H1 (cell line): ENCODE measurements around the gene BBS9. TPM values are rescaled to one million over a fixed set of nuclear protein-coding genes. Genes with fewer than 3 reads are reported as not detected.

Experiments
- CTCF ChIA-PET: fragments of 300-600 bp; sonication (Branson Sonifier 250); formaldehyde crosslinking; loops from one replicate; lab custom pipeline; 2021; ENCODE audit not compliant: partially characterized antibody; lab: Charles Lee
- POLR2A ChIA-PET: fragments of 300-600 bp; sonication (Branson Sonifier 250); formaldehyde crosslinking; loops from one replicate; lab custom pipeline; 2021; ENCODE audit warnings: inconsistent platforms; ENCODE audit not compliant: partially characterized antibody; lab: Charles Lee
- DNase-seq, 2 experiments: peaks; one replicate each; pipeline versions ENCODE4 v3.0.0 to v3.0.0-alpha.2; 2010 to 2022; ENCODE audit warnings: low spot score in 2 of 2, low read depth in 1 of 2, mixed read lengths in 1 of 2
- FAIRE-seq: peaks from 2 replicates; lab custom pipeline; 2011; peaks lifted over from hg19 to GRCh38; lab: Jason Lieb, UNC
- H2AFZ ChIP-seq: 2 replicates; pipeline ENCODE4 v1.8.1; 2012; ENCODE audit warnings: low read length, inconsistent platforms
- H2AK5ac ChIP-seq: 2 replicates; pipeline ENCODE4 v1.6.1; 2013; ENCODE audit warnings: low read depth, low read length
- H2BK120ac ChIP-seq: replicated peaks from 2 replicates; pipeline ENCODE3; 2013; ENCODE audit warnings: low read depth, low read length, inconsistent platforms
- H2BK12ac ChIP-seq: 2 replicates; pipeline ENCODE4 v1.6.1; 2013; ENCODE audit warnings: low read depth, low read length
- H2BK15ac ChIP-seq: 2 replicates; pipeline ENCODE4 v1.6.1; 2013; ENCODE audit warnings: low read length
- H2BK20ac ChIP-seq: 2 replicates; pipeline ENCODE4 v1.6.1; 2013; ENCODE audit warnings: low read length
- H2BK5ac ChIP-seq: 2 replicates; pipeline ENCODE4 v1.6.1; 2013; ENCODE audit warnings: low read depth, low read length
- H3K14ac ChIP-seq: 2 replicates; pipeline ENCODE4 v1.6.1; 2013; ENCODE audit warnings: inconsistent platforms; ENCODE audit not compliant: insufficient read length
- H3K18ac ChIP-seq: 2 replicates; pipeline ENCODE4 v1.6.1; 2013; ENCODE audit warnings: low read length; ENCODE audit errors: extremely low read depth
- H3K23ac ChIP-seq: 2 replicates; pipeline ENCODE4 v1.6.1; 2013; ENCODE audit warnings: inconsistent platforms; ENCODE audit not compliant: insufficient read length
- H3K23me2 ChIP-seq: 2 replicates; pipeline ENCODE4 v1.6.1; 2013; ENCODE audit warnings: low read depth, low read length
- H3K27ac ChIP-seq: 2 replicates; pipeline ENCODE4 v1.6.1; 2011; ENCODE audit warnings: low read depth, low read length, inconsistent platforms
- H3K27me3 ChIP-seq, 4 experiments: replicated peaks in 1 of 4; 1 replicate in 1 of 4; 2 replicates in 3 of 4; pipeline versions ENCODE4 v1.6.1 to v1.8.1; 2011 to 2013; ENCODE audit warnings: low read length in 3 of 4, mild to moderate bottlenecking in 3 of 4, inconsistent platforms in 2 of 4, mixed read lengths in 2 of 4, moderate library complexity in 1 of 4; ENCODE audit not compliant: control insufficient read depth in 3 of 4, insufficient read depth in 3 of 4; ENCODE audit errors: extremely low read depth in 1 of 4
- H3K36me3 ChIP-seq, 4 experiments: 2 replicates each; pipeline versions ENCODE4 v1.6.1 to v1.8.1; 2011 to 2013; ENCODE audit warnings: mild to moderate bottlenecking in 4 of 4, low read length in 3 of 4, moderate library complexity in 2 of 4, control low read depth in 1 of 4, inconsistent platforms in 1 of 4; ENCODE audit not compliant: insufficient read depth in 4 of 4, control insufficient read depth in 2 of 4
- H3K4ac ChIP-seq: replicated peaks from 2 replicates; pipeline ENCODE3; 2013; ENCODE audit warnings: low read length, low read depth, mixed read lengths, inconsistent platforms; ENCODE audit not compliant: insufficient read length
- H3K4me1 ChIP-seq, 4 experiments: replicated peaks in 1 of 4; 1 replicate in 1 of 4; 2 replicates in 3 of 4; pipeline versions ENCODE4 v1.6.1 to v1.8.1; 2011 to 2013; ENCODE audit warnings: low read length in 3 of 4, inconsistent platforms in 2 of 4, mixed read lengths in 1 of 4; ENCODE audit not compliant: insufficient read depth in 4 of 4, control insufficient read depth in 3 of 4
- H3K4me2 ChIP-seq, 2 experiments: 2 replicates each; pipeline versions ENCODE4 v1.6.1 to v1.8.1; 2011 to 2013; ENCODE audit warnings: low read depth in 2 of 2, low read length in 2 of 2, control low read depth in 1 of 2, inconsistent platforms in 1 of 2, mild to moderate bottlenecking in 1 of 2; ENCODE audit not compliant: insufficient read depth in 1 of 2
- H3K4me3 ChIP-seq, 4 experiments: fragments of 200-600, 300-600 bp in 1 of 4; sonication (generic), shearing (Covaris generic), sonication (Bioruptor Twin) in 1 of 4; 2 replicates each; pipeline versions ENCODE4 v1.5.1 to v1.8.1; 2011 to 2016; ENCODE audit warnings: low read length in 4 of 4, low read depth in 3 of 4, control low read depth in 2 of 4, inconsistent platforms in 2 of 4, mild to moderate bottlenecking in 2 of 4, mixed read lengths in 1 of 4, moderate library complexity in 1 of 4; ENCODE audit not compliant: insufficient read depth in 2 of 4; ENCODE audit errors: extremely low read depth in 1 of 4
- H3K56ac ChIP-seq: replicated peaks from 2 replicates; pipeline ENCODE3; 2013; ENCODE audit warnings: low read depth, mild to moderate bottlenecking, mixed read lengths, low read length, inconsistent platforms; ENCODE audit not compliant: insufficient read length
- H3K79me1 ChIP-seq: 2 replicates; pipeline ENCODE4 v1.6.1; 2013; ENCODE audit warnings: low read depth, low read length, control low read depth
- H3K79me2 ChIP-seq, 2 experiments: 2 replicates each; pipeline versions ENCODE4 v1.6.1 to v1.8.1; 2012 to 2013; ENCODE audit warnings: low read length in 2 of 2, mild to moderate bottlenecking in 2 of 2, inconsistent platforms in 1 of 2; ENCODE audit not compliant: insufficient read depth in 2 of 2, control insufficient read depth in 1 of 2
- H3K9ac ChIP-seq, 4 experiments: replicated peaks in 1 of 4; 1 replicate in 1 of 4; 2 replicates in 3 of 4; pipeline versions ENCODE4 v1.6.1 to v1.8.1; 2011 to 2013; ENCODE audit warnings: low read depth in 3 of 4, low read length in 3 of 4, control low read depth in 2 of 4, mild to moderate bottlenecking in 2 of 4, moderate library complexity in 2 of 4, inconsistent platforms in 1 of 4; ENCODE audit errors: extremely low read depth in 1 of 4
- H3K9me3 ChIP-seq, 2 experiments: 2 replicates each; pipeline versions ENCODE4 v1.6.1 to v1.8.1; 2012 to 2013; ENCODE audit warnings: mild to moderate bottlenecking in 2 of 2, moderate library complexity in 2 of 2, control low read depth in 1 of 2, inconsistent platforms in 1 of 2, low read depth in 1 of 2, low read length in 1 of 2, mixed read lengths in 1 of 2; ENCODE audit not compliant: insufficient read depth in 2 of 2
- H4K20me1 ChIP-seq, 2 experiments: replicated peaks in 1 of 2; 2 replicates each; pipeline versions ENCODE3 to v1.8.1; 2011 to 2013; ENCODE audit warnings: inconsistent platforms in 2 of 2, low read length in 2 of 2, mild to moderate bottlenecking in 1 of 2; ENCODE audit not compliant: insufficient read depth in 2 of 2, control insufficient read depth in 1 of 2
- H4K5ac ChIP-seq: 2 replicates; pipeline ENCODE4 v1.6.1; 2013; ENCODE audit warnings: low read length, low read depth, mixed read lengths, inconsistent platforms; ENCODE audit not compliant: insufficient read length
- H4K8ac ChIP-seq: 2 replicates; pipeline ENCODE4 v1.8.0; 2013; ENCODE audit warnings: mild to moderate bottlenecking, moderate library complexity, low read length, inconsistent platforms; ENCODE audit not compliant: insufficient read depth; ENCODE audit errors: extremely low read depth
- H4K91ac ChIP-seq: replicated peaks from 2 replicates; pipeline ENCODE3; 2013; ENCODE audit warnings: low read length, mixed read lengths, inconsistent platforms; ENCODE audit not compliant: insufficient read length
- CHD2 ChIP-seq: IDR thresholded peaks from 2 replicates; pipeline ENCODE4 v1.6.1; 2012; ENCODE audit warnings: low read length, improper control_type of control experiment
- CTCF ChIP-seq, 3 experiments: IDR thresholded peaks; 1 replicate in 2 of 3; 2 replicates in 1 of 3; pipeline versions ENCODE4 v1.5.1 to v1.6.1; 2011; ENCODE audit warnings: low read length in 3 of 3, mild to moderate bottlenecking in 3 of 3, inconsistent platforms in 2 of 3, low read depth in 1 of 3, moderate library complexity in 1 of 3; ENCODE audit not compliant: insufficient read depth in 1 of 3; ENCODE audit errors: control extremely low read depth in 1 of 3
- EZH2 ChIP-seq: fragments of 200-600 bp; sonication (generic); IDR thresholded peaks from 2 replicates; pipeline ENCODE4 v1.7.1; 2012; ENCODE audit warnings: low read depth, mild to moderate bottlenecking, moderate library complexity, low read length, inconsistent platforms; ENCODE audit not compliant: severe bottlenecking
- HDAC2 ChIP-seq, 2 experiments: fragments of 300-600 bp in 1 of 2; sonication (generic) in 1 of 2; IDR thresholded peaks; 2 replicates each; pipeline ENCODE4 v1.6.1; 2011 to 2012; ENCODE audit warnings: low read depth in 2 of 2, low read length in 2 of 2, mild to moderate bottlenecking in 2 of 2, moderate library complexity in 2 of 2, borderline replicate concordance in 1 of 2, inconsistent platforms in 1 of 2
- JUND ChIP-seq: IDR thresholded peaks from 2 replicates; pipeline ENCODE4 v1.6.1; 2011; ENCODE audit warnings: mild to moderate bottlenecking, improper control_type of control experiment, low read length
- POU5F1 ChIP-seq: IDR thresholded peaks from 2 replicates; pipeline ENCODE4 v1.6.1; 2011; ENCODE audit warnings: low read depth, mild to moderate bottlenecking, low read length, moderate library complexity
- RNF2 ChIP-seq: fragments of 200-900, 300-1000 bp; sonication (generic); IDR thresholded peaks from 2 replicates; pipeline ENCODE4 v1.7.1; 2016; ENCODE audit warnings: borderline replicate concordance, low read depth, mild to moderate bottlenecking, antibody characterized with exemption, low read length; ENCODE audit not compliant: poor library complexity, severe bottlenecking; ENCODE audit errors: missing control alignments
- SAP30 ChIP-seq: fragments of 300-600 bp; sonication (generic); IDR thresholded peaks from 2 replicates; pipeline ENCODE4 v1.7.1; 2012; ENCODE audit warnings: low read length, moderate library complexity, mild to moderate bottlenecking, inconsistent platforms; ENCODE audit not compliant: insufficient read depth, insufficient replicate concordance
- SP1 ChIP-seq: IDR thresholded peaks from 2 replicates; pipeline ENCODE4 v1.6.1; 2011; ENCODE audit warnings: low read depth, low read length
- SP4 ChIP-seq: IDR thresholded peaks from 2 replicates; pipeline ENCODE4 v1.6.1; 2012; ENCODE audit warnings: low read length, inconsistent platforms
- WGBS, 2 experiments: shearing (Covaris generic) in 1 of 2; methylation state at CpG; one replicate each; pipeline versions ENCODE4 v1.1.6 to v1.1.7; 2013 to 2015; ENCODE audit warnings: low lambda C conversion rate in 2 of 2, mixed read lengths in 2 of 2, inconsistent platforms in 1 of 2, low coverage in 1 of 2, missing lambda C conversion rate in 1 of 2; ENCODE audit not compliant: insufficient replicate concordance in 2 of 2, insufficient coverage in 1 of 2, insufficient read length in 1 of 2; ENCODE audit errors: extremely low coverage in 1 of 2, missing lambda C conversion rate in 1 of 2; 5-methylcytosine and 5-hydroxymethylcytosine counted together
- polyA plus RNA-seq, 7 experiments: library from polyadenylated mRNA; depleted of rRNA in 3 of 7; stranded (reverse) in 5 of 7; unstranded in 2 of 7; fragments of >200 nt in 5 of 7; fragments of 200-250 nt in 2 of 7; gene quantifications; 1 replicate in 5 of 7; 2 replicates in 1 of 7; 4 replicates in 1 of 7; pipeline versions ENCODE4 v1.2.1 to v1.2.3, GENCODE V29; 2011 to 2013; ENCODE audit warnings: missing spikeins in 2 of 7, mixed read lengths in 2 of 7
- total RNA-seq: library from RNA; stranded (reverse); fragmentation: NEBNext Ultra II Directional; extraction: Animal tissue kit (Norgen Biotek cat#: 25700); gene quantifications from 2 replicates; pipeline ENCODE4 v1.2.1, GENCODE V29; 2021

BBS9 gene
- total and polyA plus RNA-seq, 2 of the 8 experiments (the other 6 are each of a cell fraction or from before 2014, with no cell fraction given): 22.3 to 37.0 TPM

- no peaks in the 10 kb centered on the region for H3K9me3 ChIP-seq
- no peak overlapping the region for H4K91ac ChIP-seq
- no peak overlapping the region for H3K4me3 ChIP-seq
- DNase-seq: no peak
- FAIRE-seq: no peak
- no peak overlapping the region for H3K27ac ChIP-seq
- H2BK12ac ChIP-seq: no peak overlapping the region
- H3K23ac ChIP-seq: no peak overlapping the region
- no peak overlapping the region for H4K8ac ChIP-seq
- ChIA-PET POLR2A (no interaction called here), CTCF (interaction anchor here (0.6 kb wide), 2 partner anchors 179 to 563 kb away, joined by 3 read pairs; no protein-coding TSS in a partner anchor)
- H4K20me1 ChIP-seq: no peaks in the 10 kb centered on the region
- no peak overlapping the region for H3K9ac ChIP-seq
- no peak overlapping the region for H3K4ac ChIP-seq
- H2BK120ac ChIP-seq: no peak overlapping the region
- H2AK5ac ChIP-seq: no peak overlapping the region
- no peak overlapping the region for H2BK15ac ChIP-seq
- no peak overlapping the region for H2AFZ ChIP-seq
- H3K14ac ChIP-seq: no peak overlapping the region
- no peaks in the 10 kb centered on the region for H3K79me1 ChIP-seq
- H2BK5ac ChIP-seq: no peak overlapping the region
- H3K79me2 ChIP-seq: no peaks in the 10 kb centered on the region
- 100% methylated on average over 3 of the region's 3 CpGs; no CpG with 5 or more reads in 1 of the 2 experiments for WGBS, 2 experiments
- H3K56ac ChIP-seq: no peak overlapping the region
- H3K4me2 ChIP-seq: no peak overlapping the region
- H3K36me3 ChIP-seq: no peaks in the 10 kb centered on the region
- H3K23me2 ChIP-seq: no peaks in the 10 kb centered on the region
- no peak overlapping the region for H4K5ac ChIP-seq
- no peak overlapping the region for H2BK20ac ChIP-seq
- no peaks in the 10 kb centered on the region for H3K27me3 ChIP-seq
- H3K18ac ChIP-seq: no peak overlapping the region
- H3K4me1 ChIP-seq: no peaks in the 10 kb centered on the region
- TF ChIP-seq JUND (no peak), CHD2 (no peak), SAP30 (no peak), EZH2 (no peak), POU5F1 (no peak), SP1 (no peak), HDAC2 (IDR thresholded peaks at IDR 0.05; ENCODE audit: borderline replicate concordance in 1 of 2, low read depth in 2 of 2, low read length in 2 of 2) (no peak), SP4 (no peak), CTCF (IDR thresholded peaks at IDR 0.05; ENCODE audit: control extremely low read depth in 1 of 3, insufficient read depth in 1 of 3, low read depth in 1 of 3, low read length in 3 of 3) (no peak), RNF2 (no peak)
Observed at GRCh38 chr7:33193308-33193864, 64.0 kb downstream of the BBS9 start.
